Measurements from ENCODE around the gene ITGB1BP1.

Gene ITGB1BP1

DNA sequence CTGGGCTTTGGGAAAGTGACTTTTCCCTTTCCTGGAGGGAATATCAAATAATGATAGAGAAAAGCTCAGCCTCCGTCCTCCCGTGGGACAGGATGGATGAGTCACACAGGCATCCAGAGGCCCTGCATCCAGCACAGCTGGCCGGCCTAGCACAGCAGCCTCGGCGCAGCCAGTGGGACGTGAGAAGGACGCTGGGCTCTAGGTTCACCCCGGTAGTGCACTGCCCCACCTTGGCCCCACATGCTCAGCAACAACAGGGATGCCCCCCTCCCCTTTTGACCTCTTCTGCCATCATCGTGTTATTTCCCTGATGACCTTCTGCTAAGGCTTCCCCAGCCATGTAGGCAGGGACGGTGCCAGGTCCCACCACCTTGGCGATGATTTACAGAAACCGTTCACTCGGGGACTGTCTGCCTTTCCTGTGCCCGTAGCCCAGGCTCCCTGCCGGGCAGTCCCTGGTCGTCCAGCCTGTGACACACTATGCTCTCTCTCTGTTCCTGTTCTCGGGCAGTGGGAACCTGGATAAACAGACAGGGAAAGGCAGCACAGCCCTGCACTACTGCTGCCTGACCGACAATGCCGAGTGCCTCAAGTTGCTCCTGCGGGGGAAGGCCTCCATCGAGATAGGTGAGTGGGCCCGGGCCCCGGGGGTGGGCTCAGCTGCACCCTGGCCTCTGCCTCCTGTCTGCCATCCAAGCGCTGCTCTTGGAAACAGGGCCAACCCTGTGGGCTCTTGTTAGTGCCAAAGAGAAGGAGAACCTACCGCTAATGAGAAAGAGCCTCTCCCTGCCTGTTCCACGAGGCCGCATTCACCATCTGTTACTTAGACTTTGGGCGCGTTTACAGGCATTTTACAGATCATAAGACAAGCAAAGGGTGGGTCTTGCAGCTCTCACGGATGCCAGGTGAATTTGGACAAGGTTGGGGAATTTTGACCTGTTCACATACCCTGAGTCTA, 44.6 kb downstream of the ITGB1BP1 start:
- Histone ChIP-seq H3K4me3 (ENCODE audit: low read length) (no peak overlapping the region), H3K27me3 (ENCODE audit: control insufficient read depth, insufficient read depth, low read length) (no peaks in the 10 kb centered on the region), H3K4me1 (ENCODE audit: control insufficient read depth, insufficient read depth, low read length) (peaks cover 5% of the 10 kb centered on the region), H3K36me3 (ENCODE audit: control insufficient read depth, insufficient read depth, low read length) (peaks cover 9% of the 10 kb centered on the region), H3K9ac (ENCODE audit: low read length) (no peak overlapping the region), H3K27ac (ENCODE audit: low read depth, low read length) (no peak overlapping the region)

GRCh38 chr2:9377461-9378097, 45.7 kb downstream of the ITGB1BP1 start:
- Histone ChIP-seq H3K36me3 (ENCODE audit: control insufficient read depth, insufficient read depth, low read length) (peaks cover 9% of the 10 kb centered on the region), H3K9ac (ENCODE audit: low read length) (no peak overlapping the region), H3K27me3 (ENCODE audit: control insufficient read depth, insufficient read depth, low read length) (no peaks in the 10 kb centered on the region), H3K27ac (ENCODE audit: low read depth, low read length) (no peak overlapping the region), H3K4me3 (ENCODE audit: low read length) (no peak overlapping the region), H3K4me1 (ENCODE audit: control insufficient read depth, insufficient read depth, low read length) (peaks cover 5% of the 10 kb centered on the region)

DNA sequence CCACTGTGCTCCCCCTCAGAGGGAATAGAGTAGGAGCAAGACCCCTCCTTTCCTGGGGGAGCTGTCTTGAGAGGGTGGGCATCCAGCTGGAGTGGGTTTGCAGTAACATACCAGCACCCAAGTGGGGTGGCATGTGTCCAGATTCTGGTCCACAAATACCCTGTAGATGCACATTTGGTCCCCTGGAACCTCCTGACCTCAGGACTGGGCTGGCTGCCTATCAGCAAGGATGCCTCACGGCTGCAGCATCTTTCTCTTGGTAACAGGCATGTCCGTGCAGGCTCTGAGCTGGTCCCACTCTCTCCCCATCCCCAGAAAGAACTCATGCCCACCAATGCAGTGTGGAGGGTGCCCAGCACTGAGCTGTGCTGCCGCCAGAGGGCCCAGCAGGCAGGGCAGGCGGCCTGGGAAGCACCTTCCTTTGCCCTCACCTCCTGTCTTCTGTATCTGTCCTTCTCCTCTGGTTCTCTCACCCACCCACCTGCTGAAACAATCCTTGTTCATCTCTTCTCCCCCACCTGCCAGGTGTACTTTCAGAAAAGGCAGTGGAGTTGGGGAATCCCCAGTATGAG, 47.4 kb downstream of the ITGB1BP1 start:
- H3K9ac ChIP-seq (ENCODE audit: low read length) = no peak overlapping the region

DNA sequence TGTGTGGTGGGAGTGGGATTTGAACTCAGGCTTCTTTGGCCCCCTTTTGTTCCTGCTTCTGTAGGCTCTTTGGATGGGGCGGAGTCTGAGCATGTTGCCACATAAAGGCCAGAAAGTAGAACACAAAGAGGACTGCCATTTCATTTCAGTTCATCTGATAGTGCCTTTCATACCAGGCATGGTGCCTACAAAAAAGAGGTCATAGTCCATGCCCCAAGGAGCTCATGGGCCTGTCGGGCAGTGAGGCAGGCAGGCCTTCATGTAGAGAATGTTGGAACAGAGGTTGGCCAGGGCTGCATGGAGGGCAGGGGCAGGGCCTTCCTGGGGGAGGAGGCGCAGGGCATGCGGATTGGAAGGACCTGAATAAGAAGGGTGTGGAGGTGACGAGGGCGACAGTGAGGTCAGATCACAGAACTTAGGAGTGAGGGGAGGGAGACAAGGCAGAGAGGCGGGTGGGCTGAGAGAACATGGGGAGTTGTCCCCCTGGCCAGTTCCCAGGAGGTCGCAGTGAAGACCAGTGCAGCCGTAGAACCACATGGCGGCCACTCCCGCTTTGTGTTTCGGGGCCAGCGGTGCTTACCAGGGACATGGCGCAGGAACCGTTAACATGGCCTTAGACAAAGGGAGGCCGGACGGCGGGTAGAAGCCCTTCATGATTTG, 49.1 kb downstream of the ITGB1BP1 start:
- Histone ChIP-seq H3K9ac (ENCODE audit: low read length) (no peak overlapping the region), H3K36me3 (ENCODE audit: control insufficient read depth, insufficient read depth, low read length) (peaks cover 14% of the 10 kb centered on the region), H3K4me3 (ENCODE audit: low read length) (no peak overlapping the region), H3K27ac (ENCODE audit: low read depth, low read length) (no peak overlapping the region), H3K4me1 (ENCODE audit: control insufficient read depth, insufficient read depth, low read length) (peaks cover 3% of the 10 kb centered on the region), H3K27me3 (ENCODE audit: control insufficient read depth, insufficient read depth, low read length) (no peaks in the 10 kb centered on the region)

More for the DNA sequence above, 47.4 kb downstream of the ITGB1BP1 start:
- Histone ChIP-seq H3K27ac (ENCODE audit: low read depth, low read length) (no peak overlapping the region), H3K36me3 (ENCODE audit: control insufficient read depth, insufficient read depth, low read length) (peaks cover 17% of the 10 kb centered on the region), H3K27me3 (ENCODE audit: control insufficient read depth, insufficient read depth, low read length) (no peaks in the 10 kb centered on the region), H3K4me3 (ENCODE audit: low read length) (no peak overlapping the region), H3K4me1 (ENCODE audit: control insufficient read depth, insufficient read depth, low read length) (peaks cover 3% of the 10 kb centered on the region)

GRCh38 chr2:9373476-9373875, 49.9 kb downstream of the ITGB1BP1 start:
- Histone ChIP-seq H3K27ac (ENCODE audit: low read depth, low read length) (no peak overlapping the region), H3K27me3 (ENCODE audit: control insufficient read depth, insufficient read depth, low read length) (no peaks in the 10 kb centered on the region), H3K36me3 (ENCODE audit: control insufficient read depth, insufficient read depth, low read length) (peaks cover 17% of the 10 kb centered on the region), H3K9ac (ENCODE audit: low read length) (no peak overlapping the region), H3K4me3 (ENCODE audit: low read length) (no peak overlapping the region), H3K4me1 (ENCODE audit: control insufficient read depth, insufficient read depth, low read length) (peaks cover under 1% of the 10 kb centered on the region)

GRCh38 chr2:9373047-9373446, 50.3 kb downstream of the ITGB1BP1 start:
- Histone ChIP-seq H3K4me1 (ENCODE audit: control insufficient read depth, insufficient read depth, low read length) (no peaks in the 10 kb centered on the region), H3K9ac (ENCODE audit: low read length) (no peak overlapping the region), H3K27ac (ENCODE audit: low read depth, low read length) (no peak overlapping the region), H3K27me3 (ENCODE audit: control insufficient read depth, insufficient read depth, low read length) (no peaks in the 10 kb centered on the region), H3K36me3 (ENCODE audit: control insufficient read depth, insufficient read depth, low read length) (peaks cover 20% of the 10 kb centered on the region), H3K4me3 (ENCODE audit: low read length) (no peak overlapping the region)

GRCh38 chr2:9370746-9371145, 52.6 kb downstream of the ITGB1BP1 start:
- Histone ChIP-seq H3K4me3 (ENCODE audit: low read length) (no peak overlapping the region), H3K9ac (ENCODE audit: low read length) (no peak overlapping the region), H3K4me1 (ENCODE audit: control insufficient read depth, insufficient read depth, low read length) (no peaks in the 10 kb centered on the region), H3K36me3 (ENCODE audit: control insufficient read depth, insufficient read depth, low read length) (peaks cover 18% of the 10 kb centered on the region), H3K27ac (ENCODE audit: low read depth, low read length) (no peak overlapping the region), H3K27me3 (ENCODE audit: control insufficient read depth, insufficient read depth, low read length) (no peaks in the 10 kb centered on the region)

DNA sequence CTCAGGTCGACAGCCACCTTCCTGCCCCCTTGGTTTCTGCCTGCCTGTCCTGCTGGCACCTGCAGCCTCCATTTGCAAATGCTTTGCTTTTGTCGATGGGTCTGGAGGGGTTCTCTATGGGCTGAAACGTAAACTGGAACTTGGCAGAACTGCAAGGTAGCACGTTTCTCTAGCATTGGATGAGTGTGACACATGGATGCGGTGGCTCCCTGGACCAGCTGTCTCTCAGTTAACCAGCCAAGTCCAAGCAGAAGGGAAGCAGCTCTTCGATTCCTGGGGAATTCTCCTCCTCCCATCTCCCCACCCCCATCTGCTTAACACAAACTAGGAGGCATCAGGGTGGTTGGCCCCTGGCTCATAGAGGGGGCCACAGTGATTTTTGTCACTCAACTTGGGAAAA, 57.3 kb downstream of the ITGB1BP1 start:
- no peak overlapping the region for H3K4me3 ChIP-seq (ENCODE audit: low read length)
- no peaks in the 10 kb centered on the region for H3K27me3 ChIP-seq (ENCODE audit: control insufficient read depth, insufficient read depth, low read length)
- H3K36me3 ChIP-seq (ENCODE audit: control insufficient read depth, insufficient read depth, low read length) = peaks cover 9% of the 10 kb centered on the region
- H3K27ac ChIP-seq (ENCODE audit: low read depth, low read length) = no peak overlapping the region
- H3K9ac ChIP-seq (ENCODE audit: low read length) = no peak overlapping the region
- no peaks in the 10 kb centered on the region for H3K4me1 ChIP-seq (ENCODE audit: control insufficient read depth, insufficient read depth, low read length)

DNA sequence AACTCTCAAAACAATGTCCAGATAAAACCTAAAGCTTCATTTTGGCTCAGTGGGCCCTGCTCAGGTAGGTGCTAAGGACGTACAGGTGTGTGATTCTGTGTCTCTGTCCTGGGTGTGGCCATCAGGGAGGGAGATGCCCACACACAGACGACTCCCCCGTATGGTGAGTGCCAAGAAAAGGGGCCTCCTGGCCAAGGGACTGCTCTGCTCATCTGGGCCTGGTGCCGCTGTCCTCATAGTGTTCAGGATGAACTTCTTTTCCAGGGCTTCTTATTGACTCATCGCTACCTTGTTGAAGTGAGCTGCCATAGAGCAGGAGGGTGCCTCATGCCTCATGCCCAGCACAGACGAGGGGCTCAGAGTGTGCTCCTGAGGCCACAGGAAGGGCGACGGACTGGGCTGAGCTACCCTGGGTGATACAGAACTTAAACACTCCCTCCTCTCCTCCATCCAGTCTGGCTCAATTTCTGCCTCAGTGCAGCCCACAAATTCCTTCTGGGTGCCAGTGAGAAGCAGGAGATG, 57.8 kb downstream of the ITGB1BP1 start:
- Histone ChIP-seq H3K4me1 (ENCODE audit: control insufficient read depth, insufficient read depth, low read length) (no peaks in the 10 kb centered on the region), H3K27me3 (ENCODE audit: control insufficient read depth, insufficient read depth, low read length) (no peaks in the 10 kb centered on the region), H3K9ac (ENCODE audit: low read length) (no peak overlapping the region), H3K4me3 (ENCODE audit: low read length) (no peak overlapping the region), H3K36me3 (ENCODE audit: control insufficient read depth, insufficient read depth, low read length) (peaks cover 9% of the 10 kb centered on the region), H3K27ac (ENCODE audit: low read depth, low read length) (no peak overlapping the region)

DNA sequence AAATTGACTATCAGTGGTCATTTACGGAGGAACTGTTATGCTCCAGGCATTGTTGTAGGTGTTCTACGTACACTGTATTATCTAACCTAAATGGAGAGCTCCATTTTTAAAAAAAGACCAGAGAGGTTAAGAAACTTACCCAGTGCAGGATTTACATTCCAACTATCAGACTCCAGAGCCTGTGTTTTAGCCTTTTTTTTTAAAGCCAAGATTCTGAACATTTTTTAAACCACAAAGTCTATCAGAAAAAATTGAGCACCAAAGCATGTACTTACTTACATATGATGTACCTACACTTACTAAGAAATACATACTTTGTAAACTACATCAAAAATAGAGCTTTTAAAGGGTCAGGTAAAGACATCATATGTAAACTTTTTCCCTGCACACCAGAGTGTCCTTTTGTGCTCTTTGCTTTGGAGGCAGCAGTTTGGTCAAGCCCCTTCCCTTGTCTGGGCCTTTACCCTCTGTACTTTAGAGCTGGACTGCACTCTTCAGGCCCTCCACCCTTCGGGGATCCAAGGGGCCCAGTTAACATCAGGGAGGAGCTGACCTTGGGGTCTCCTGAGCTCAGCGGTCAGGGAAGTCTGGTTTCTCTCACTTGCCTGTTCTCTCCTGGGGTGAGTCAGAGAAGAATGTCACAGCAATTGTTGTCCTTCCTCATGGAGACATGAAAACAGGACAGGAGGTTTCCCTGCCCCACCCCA, 58.4 kb downstream of the ITGB1BP1 start:
- H3K36me3 ChIP-seq (ENCODE audit: control insufficient read depth, insufficient read depth, low read length) = peaks cover 12% of the 10 kb centered on the region
- no peaks in the 10 kb centered on the region for H3K4me1 ChIP-seq (ENCODE audit: control insufficient read depth, insufficient read depth, low read length)
- no peak overlapping the region for H3K4me3 ChIP-seq (ENCODE audit: low read length)
- no peak overlapping the region for H3K9ac ChIP-seq (ENCODE audit: low read length)
- H3K27me3 ChIP-seq (ENCODE audit: control insufficient read depth, insufficient read depth, low read length) = no peaks in the 10 kb centered on the region
- H3K27ac ChIP-seq (ENCODE audit: low read depth, low read length) = no peak overlapping the region

- Histone ChIP-seq H3K27me3 (ENCODE audit: control insufficient read depth, insufficient read depth, low read length) (no peaks in the 10 kb centered on the region), H3K9ac (ENCODE audit: low read length) (no peak overlapping the region), H3K4me1 (ENCODE audit: control insufficient read depth, insufficient read depth, low read length) (no peaks in the 10 kb centered on the region), H3K27ac (ENCODE audit: low read depth, low read length) (no peak overlapping the region), H3K36me3 (ENCODE audit: control insufficient read depth, insufficient read depth, low read length) (peaks cover 17% of the 10 kb centered on the region), H3K4me3 (ENCODE audit: low read length) (no peak overlapping the region)
Observed at GRCh38 chr2:9364373-9364772, 59.0 kb downstream of the ITGB1BP1 start.

All from rectal smooth muscle tissue (tissue), 1 donor.